Endothelial cell of umbilical vein (primary cell): ENCODE data around the gene ACOT7.

Experiments used
- CTCF ChIP-seq, 2 donors: IDR thresholded peaks; 1 replicate in 1 of 2; 2 replicates in 1 of 2; pipeline ENCODE4 v1.5.1; 2011; ENCODE audit warnings: low read length in 2 of 2, mild to moderate bottlenecking in 2 of 2, moderate library complexity in 2 of 2, control low read depth in 1 of 2, inconsistent platforms in 1 of 2, low read depth in 1 of 2; ENCODE audit not compliant: insufficient read depth in 1 of 2; ENCODE audit errors: extremely low read depth in 1 of 2
- POLR2A ChIP-seq: IDR thresholded peaks from 2 replicates; pipeline ENCODE4 v1.6.1; 2012; ENCODE audit warnings: low read depth, mild to moderate bottlenecking, control low read depth, low read length

GRCh38 chr1:6276811-6277555 lies 116.6 kb downstream of the ACOT7 start:
- no peak for TF ChIP-seq CTCF (IDR thresholded peaks at IDR 0.05; ENCODE audit: extremely low read depth in 1 of 2, insufficient read depth in 1 of 2, low read depth in 1 of 2, low read length in 2 of 2)
- no peak for TF ChIP-seq POLR2A
